HCT116 (cell line): ENCODE results near the gene ST3GAL2. TPM values are rescaled to one million over a fixed set of nuclear protein-coding genes. Genes with fewer than 3 reads are reported as not detected.

Source experiments
- ATAC-seq: fragments of 200-7000 bp; cut with Tn5 transposase; 2 replicates; pipeline ENCODE4 v1.9.1; 2020; ENCODE audit warnings: mild to moderate bottlenecking, moderate library complexity
- BruUV-seq: library from RNA; stranded (reverse); fragments of 400-500 nt; replicated peaks from 2 replicates; lab custom pipeline; 2021; lab: Mats Ljungman, UMichigan
- CTCF ChIA-PET: fragments of 300-600 bp; sonication (Branson Sonifier 250); formaldehyde crosslinking; loops from one replicate; lab custom pipeline; 2021; ENCODE audit warnings: antibody characterized with exemption; lab: Charles Lee
- POLR2A ChIA-PET: fragments of 300-600, 350-600 bp; sonication (Branson Sonifier 250); formaldehyde crosslinking; loops from one replicate; lab custom pipeline; 2021; ENCODE audit warnings: antibody characterized with exemption; lab: Charles Lee
- RAD21 ChIA-PET, 2 experiments: fragments of 300-600 bp; sonication (Branson Sonifier 250); formaldehyde crosslinking; loops; one replicate each; lab custom pipeline; 2023; ENCODE audit warnings: low total read pairs in 2 of 2; ENCODE audit not compliant: uncharacterized antibody in 2 of 2, unreplicated experiment in 2 of 2, low non-redundant PET in 1 of 2; lab: Charles Lee
- DNase-seq: peaks from one replicate; pipeline ENCODE4 v3.0.0-alpha.2; 2010; ENCODE audit warnings: low read depth, low spot score
- H2AFZ ChIP-seq: fragments of 200-600 bp; shearing (Covaris generic), sonication (generic); 2 replicates; pipeline ENCODE4 v1.6.1; 2017; ENCODE audit warnings: low read depth, mixed run types, mixed read lengths, antibody characterized with exemption, low read length; ENCODE audit not compliant: poor library complexity, severe bottlenecking
- H3K27ac ChIP-seq: 2 replicates; pipeline ENCODE4 v1.5.1; 2012; ENCODE audit warnings: low read depth, low read length
- H3K27me3 ChIP-seq: fragments of 200-600 bp; sonication (generic); 2 replicates; pipeline ENCODE4 v1.6.1; 2016; ENCODE audit warnings: mixed run types, low read length, mixed read lengths; ENCODE audit not compliant: insufficient read depth
- H3K36me3 ChIP-seq, 2 experiments: fragments of 200-500 bp in 1 of 2; fragments of 200-600 bp in 1 of 2; sonication (Bioruptor generic) in 1 of 2; sonication (generic) in 1 of 2; 2 replicates each; pipeline versions ENCODE4 v1.5.1 to v1.6.1; 2014 to 2016; ENCODE audit warnings: low read length in 2 of 2, inconsistent platforms in 1 of 2, mixed read lengths in 1 of 2, mixed run types in 1 of 2; ENCODE audit not compliant: insufficient read depth in 2 of 2, control insufficient read depth in 1 of 2
- H3K4me1 ChIP-seq, 2 experiments: fragments of 200-600 bp in 1 of 2; sonication (generic) in 1 of 2; 2 replicates each; pipeline versions ENCODE4 v1.5.1 to v1.6.1; 2012 to 2017; ENCODE audit warnings: low read length in 2 of 2, inconsistent platforms in 1 of 2, mild to moderate bottlenecking in 1 of 2, mixed read lengths in 1 of 2, mixed run types in 1 of 2, moderate library complexity in 1 of 2; ENCODE audit not compliant: insufficient read depth in 2 of 2, control insufficient read depth in 1 of 2
- H3K4me2 ChIP-seq: fragments of 200-600 bp; sonication (generic); 2 replicates; pipeline ENCODE4 v1.6.1; 2017; ENCODE audit warnings: mixed run types, low read length, mixed read lengths
- H3K4me3 ChIP-seq, 2 experiments: fragments of 200-600 bp in 1 of 2; sonication (generic) in 1 of 2; replicated peaks in 1 of 2; 2 replicates each; pipeline ENCODE4 v1.5.1; 2011 to 2016; ENCODE audit warnings: low read length in 2 of 2, control low read depth in 1 of 2, low read depth in 1 of 2, mild to moderate bottlenecking in 1 of 2, mixed read lengths in 1 of 2, mixed run types in 1 of 2
- H3K79me2 ChIP-seq: fragments of 200-600 bp; sonication (generic); 2 replicates; pipeline ENCODE4 v1.6.1; 2017; ENCODE audit warnings: mild to moderate bottlenecking, mixed run types, low read length, moderate library complexity, mixed read lengths; ENCODE audit not compliant: insufficient read depth
- H3K9ac ChIP-seq: fragments of 200-600 bp; sonication (generic); 2 replicates; pipeline ENCODE4 v1.6.1; 2016; ENCODE audit warnings: low read length, mixed read lengths
- H3K9me2 ChIP-seq: fragments of 200-600 bp; sonication (generic), shearing (Covaris generic); 2 replicates; pipeline ENCODE4 v1.6.1; 2017; ENCODE audit warnings: mixed run types, mild to moderate bottlenecking, moderate library complexity; ENCODE audit not compliant: insufficient read depth
- H3K9me3 ChIP-seq, 2 experiments: fragments of 200-500 bp in 1 of 2; fragments of 200-600 bp in 1 of 2; sonication (Bioruptor generic) in 1 of 2; sonication (generic) in 1 of 2; 2 replicates each; pipeline ENCODE4 v1.6.1; 2014 to 2017; ENCODE audit warnings: low read length in 2 of 2, mixed read lengths in 2 of 2, inconsistent platforms in 1 of 2, low read depth in 1 of 2, mild to moderate bottlenecking in 1 of 2, mixed run types in 1 of 2, moderate library complexity in 1 of 2; ENCODE audit not compliant: control insufficient read depth in 1 of 2, insufficient read depth in 1 of 2
- H4K20me1 ChIP-seq: fragments of 200-600 bp; sonication (generic), shearing (Covaris generic); 2 replicates; pipeline ENCODE4 v1.6.1; 2017; ENCODE audit warnings: mixed run types, mild to moderate bottlenecking, moderate library complexity; ENCODE audit not compliant: insufficient read depth
- CEBPB ChIP-seq: IDR thresholded peaks from 2 replicates; pipeline ENCODE4 v1.6.1; 2012; ENCODE audit warnings: low read depth
- CTCF ChIP-seq, 3 experiments: fragments of 200-600 bp in 1 of 3; sonication (generic) in 1 of 3; IDR thresholded peaks in 2 of 3; conservative IDR thresholded peaks in 1 of 3; 2 replicates each; pipeline ENCODE4 v1.5.1; 2012 to 2017; ENCODE audit warnings: low read depth in 2 of 3, low read length in 2 of 3, antibody characterized with exemption in 1 of 3, borderline replicate concordance in 1 of 3, control low read depth in 1 of 3, mild to moderate bottlenecking in 1 of 3, mixed read lengths in 1 of 3, mixed run types in 1 of 3, moderate library complexity in 1 of 3; ENCODE audit not compliant: insufficient read depth in 1 of 3
- EGR1 ChIP-seq: IDR thresholded peaks from 2 replicates; pipeline ENCODE4 v1.6.1; 2012; ENCODE audit warnings: low read depth
- ELF1 ChIP-seq: IDR thresholded peaks from 2 replicates; pipeline ENCODE4 v1.6.1; 2012; ENCODE audit warnings: low read depth, borderline replicate concordance
- EZH2 ChIP-seq: fragments of 200-600 bp; sonication (generic); IDR thresholded peaks from 2 replicates; pipeline ENCODE4 v1.6.1; 2017; ENCODE audit warnings: antibody characterized with exemption, mixed run types
- EZH2phosphoT487 ChIP-seq: fragments of 200-600 bp; IDR thresholded peaks from 2 replicates; pipeline ENCODE4 v1.6.1; 2018; ENCODE audit warnings: antibody characterized with exemption, borderline replicate concordance
- FOSL1 ChIP-seq: IDR thresholded peaks from 2 replicates; pipeline ENCODE4 v1.6.1; 2012; ENCODE audit warnings: low read depth
- RAD21 ChIP-seq: IDR thresholded peaks from 2 replicates; pipeline ENCODE4 v1.6.1; 2012; ENCODE audit warnings: low read depth, mild to moderate bottlenecking
- REST ChIP-seq: IDR thresholded peaks from 2 replicates; pipeline ENCODE4 v1.6.1; 2012; ENCODE audit warnings: low read depth
- TCF7L2 ChIP-seq: IDR thresholded peaks from 2 replicates; pipeline ENCODE4 v1.7.0; 2011; ENCODE audit warnings: borderline replicate concordance, inconsistent platforms; ENCODE audit not compliant: insufficient read depth, insufficient read length; ENCODE audit errors: extremely low read depth
- intact Hi-C: fragments of 100-400 bp; cut with micrococcal nuclease; formaldehyde crosslinking; loops from 2 replicates; pipeline ENCODE4 v1.10.0; 2022
- total RNA-seq: library from RNA; stranded (reverse); gene quantifications from one replicate; pipeline ENCODE4 v1.2.1, GENCODE V29; 2021; ENCODE audit not compliant: unreplicated experiment

ST3GAL2 gene
- total RNA-seq, 1 experiment from 2014 or later = 9.5 TPM

- ChIA-PET POLR2A (no interaction called here), RAD21 (no interaction called here), CTCF (interaction anchor here (1.2 kb wide), 1 partner anchor 11 kb away, joined by 4 read pairs; no protein-coding TSS in a partner anchor)
- DNase-seq (no peak), ATAC-seq (no peak)
- Histone ChIP-seq H2AFZ (no peak overlapping the region), H3K9me2 (no peaks in the 10 kb centered on the region), H3K79me2 (no peaks in the 10 kb centered on the region), H4K20me1 (no peaks in the 10 kb centered on the region), H3K36me3 (peaks cover 0 to 3% of the 10 kb centered on the region in 2 experiments; a peak in 1 of 4 replicates), H3K27ac (no peak overlapping the region), H3K4me2 (no peak overlapping the region), H3K4me3 (no peak overlapping the region), H3K4me1 (peaks cover 7 to 12% of the 10 kb centered on the region in 2 experiments), H3K9me3 (no peaks in the 10 kb centered on the region), H3K27me3 (no peaks in the 10 kb centered on the region), H3K9ac (no peak overlapping the region)
- TF ChIP-seq CTCF (IDR thresholded peaks at IDR 0.05 in 2 of 3, conservative IDR thresholded peaks at IDR 0.05 in 1 of 3; ENCODE audit: borderline replicate concordance in 1 of 3, insufficient read depth in 1 of 3, low read depth in 2 of 3, low read length in 2 of 3) = no peak
- no peak for TF ChIP-seq TCF7L2
- TF ChIP-seq REST = no peak
- no peak for TF ChIP-seq EZH2phosphoT487
- no peak for TF ChIP-seq RAD21
- no peak for TF ChIP-seq CEBPB
- no peak for TF ChIP-seq EZH2
- TF ChIP-seq EGR1 = no peak
- TF ChIP-seq FOSL1 = no peak
- TF ChIP-seq ELF1 = no peak
- BruUV-seq = no TSS peak
- intact Hi-C loops = no loop called here
These were observed 43.1 kb upstream of the ST3GAL2 start for GRCh38 chr16:70481929-70482536.
